Mucosa of descending colon (tissue), 3 donors: ENCODE results near the gene EHD3. TPM values are rescaled to one million over a fixed set of nuclear protein-coding genes. Genes with fewer than 3 reads are reported as not detected.

ENCODE experiments used
- ATAC-seq: fragments of 200-7000 bp; cut with Tn5 transposase; one replicate; pipeline ENCODE4 v1.9.1; 2020; ENCODE audit warnings: mild to moderate bottlenecking, moderate library complexity
- DNase-seq, 3 donors: peaks; one replicate each; pipeline ENCODE4 v3.0.0-alpha.2; 2020
- H3K36me3 ChIP-seq: fragments of 200-600 bp; one replicate; pipeline ENCODE4 v1.8.0; 2021; ENCODE audit warnings: low read depth, mild to moderate bottlenecking
- H3K4me1 ChIP-seq: fragments of 200-600 bp; one replicate; pipeline ENCODE4 v1.8.0; 2021; ENCODE audit warnings: low read depth, mild to moderate bottlenecking
- H3K4me3 ChIP-seq: fragments of 200-600 bp; one replicate; pipeline ENCODE4 v1.8.0; 2021; ENCODE audit warnings: mild to moderate bottlenecking
- H3K9me3 ChIP-seq: fragments of 200-600 bp; one replicate; pipeline ENCODE4 v1.8.0; 2021; ENCODE audit warnings: mild to moderate bottlenecking
- intact Hi-C, 2 donors: fragments of 100-400 bp; cut with DNase I in 1 of 2; cut with micrococcal nuclease in 1 of 2; formaldehyde crosslinking; loops; one replicate each; pipeline versions ENCODE4 v1.11.0 to v1.11.1; 2022; cut with DNase I, micrococcal nuclease
- total RNA-seq, 3 donors: library from RNA; stranded (reverse); fragmentation: NEBNext Ultra II Directional in 2 of 3; extraction: Animal tissue kit (Norgen Biotek cat#: 25700) in 2 of 3; gene quantifications; one replicate each; pipeline versions ENCODE4 v1.2.1 to v1.2.4, GENCODE V29; 2021 to 2023
- TF ChIP-seq, protein P1 (sequence below): fragments of 200-600 bp; IDR thresholded peaks from one replicate; pipeline ENCODE4 v1.8.0; 2022; ENCODE audit warnings: antibody characterized with exemption, mild to moderate bottlenecking
- donor health status: DM: no; HTN: no; CAD: no; lungs with moderate emphysema.
- donor health status: DM: no; HTN: no; CAD: no.
- donor health status: DM: no; HTN: yes; CAD: no.

The EHD3 gene
- total RNA-seq, 3 donors from 2014 or later: 0.87 to 4.4 (median 1.9) TPM

DNA sequence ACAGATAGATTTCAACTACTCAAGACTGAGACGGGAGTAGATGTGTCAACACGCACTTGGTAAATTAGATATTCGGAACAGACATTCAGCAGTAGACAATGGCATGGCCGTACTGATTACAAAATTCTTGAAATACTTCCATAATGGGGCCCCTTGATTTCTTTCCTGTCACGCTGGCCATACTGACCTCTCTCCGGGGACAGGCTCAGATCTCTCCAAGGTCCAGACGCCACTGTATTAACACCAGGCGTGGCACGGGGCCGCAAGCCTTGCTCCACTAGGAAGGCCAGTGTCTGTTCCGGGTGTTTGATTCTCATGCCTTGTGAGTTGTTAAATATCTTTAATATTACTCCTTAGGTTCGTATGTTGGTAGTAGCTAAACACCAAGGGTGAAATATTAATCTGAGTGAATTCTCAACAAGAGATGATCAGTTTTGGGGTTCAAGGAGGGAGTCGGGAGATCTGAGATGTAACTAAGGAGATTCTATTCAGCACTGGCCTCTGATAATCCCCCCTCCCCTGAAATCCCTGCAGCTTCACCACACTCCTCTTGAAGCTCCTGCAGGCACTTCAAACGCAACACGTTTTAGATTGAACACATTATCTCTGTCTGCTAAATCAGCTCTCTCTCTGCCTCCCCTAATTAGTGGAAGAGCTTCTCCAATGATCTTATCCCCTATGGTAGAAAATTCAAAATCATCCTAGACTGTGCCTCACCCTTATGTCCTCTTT, 2.2 kb upstream of the EHD3 start:
- intact Hi-C loops: no loop called here
- Histone ChIP-seq H3K4me3 (no peak overlapping the region), H3K9me3 (no peaks in the 10 kb centered on the region), H3K36me3 (no peaks in the 10 kb centered on the region), H3K4me1 (peaks cover 7% of the 10 kb centered on the region)
- TF ChIP-seq, protein P1, sequence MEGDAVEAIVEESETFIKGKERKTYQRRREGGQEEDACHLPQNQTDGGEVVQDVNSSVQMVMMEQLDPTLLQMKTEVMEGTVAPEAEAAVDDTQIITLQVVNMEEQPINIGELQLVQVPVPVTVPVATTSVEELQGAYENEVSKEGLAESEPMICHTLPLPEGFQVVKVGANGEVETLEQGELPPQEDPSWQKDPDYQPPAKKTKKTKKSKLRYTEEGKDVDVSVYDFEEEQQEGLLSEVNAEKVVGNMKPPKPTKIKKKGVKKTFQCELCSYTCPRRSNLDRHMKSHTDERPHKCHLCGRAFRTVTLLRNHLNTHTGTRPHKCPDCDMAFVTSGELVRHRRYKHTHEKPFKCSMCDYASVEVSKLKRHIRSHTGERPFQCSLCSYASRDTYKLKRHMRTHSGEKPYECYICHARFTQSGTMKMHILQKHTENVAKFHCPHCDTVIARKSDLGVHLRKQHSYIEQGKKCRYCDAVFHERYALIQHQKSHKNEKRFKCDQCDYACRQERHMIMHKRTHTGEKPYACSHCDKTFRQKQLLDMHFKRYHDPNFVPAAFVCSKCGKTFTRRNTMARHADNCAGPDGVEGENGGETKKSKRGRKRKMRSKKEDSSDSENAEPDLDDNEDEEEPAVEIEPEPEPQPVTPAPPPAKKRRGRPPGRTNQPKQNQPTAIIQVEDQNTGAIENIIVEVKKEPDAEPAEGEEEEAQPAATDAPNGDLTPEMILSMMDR: no peak
- no peak for DNase-seq
- ATAC-seq: no peak

DNA sequence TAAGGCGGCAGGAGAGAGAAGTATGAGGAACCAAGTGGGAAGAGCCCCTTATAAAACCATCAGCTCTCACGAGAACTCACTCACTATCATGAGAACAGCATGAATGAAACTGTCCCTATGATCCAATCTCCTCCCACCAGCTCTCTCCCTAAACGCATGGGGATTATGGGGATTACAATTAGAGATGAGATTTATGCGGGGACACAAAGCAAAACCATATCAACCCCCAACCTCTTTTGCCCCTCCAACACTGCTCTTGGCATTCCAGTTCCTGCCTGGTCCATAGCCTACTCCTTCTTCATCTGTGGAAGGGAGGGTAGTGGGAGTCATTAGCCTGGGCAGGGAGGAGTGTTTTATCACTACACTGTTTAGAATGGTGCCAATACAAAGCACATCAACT, 1.4 kb upstream of the EHD3 start:
- peaks cover 7% of the 10 kb centered on the region for H3K4me1 ChIP-seq
- intact Hi-C loops: no loop called here
- H3K9me3 ChIP-seq: no peaks in the 10 kb centered on the region
- no peak overlapping the region for H3K4me3 ChIP-seq
- no peaks in the 10 kb centered on the region for H3K36me3 ChIP-seq
- DNase-seq (no peak), ATAC-seq (no peak)
- TF ChIP-seq, protein P1: no peak

DNA sequence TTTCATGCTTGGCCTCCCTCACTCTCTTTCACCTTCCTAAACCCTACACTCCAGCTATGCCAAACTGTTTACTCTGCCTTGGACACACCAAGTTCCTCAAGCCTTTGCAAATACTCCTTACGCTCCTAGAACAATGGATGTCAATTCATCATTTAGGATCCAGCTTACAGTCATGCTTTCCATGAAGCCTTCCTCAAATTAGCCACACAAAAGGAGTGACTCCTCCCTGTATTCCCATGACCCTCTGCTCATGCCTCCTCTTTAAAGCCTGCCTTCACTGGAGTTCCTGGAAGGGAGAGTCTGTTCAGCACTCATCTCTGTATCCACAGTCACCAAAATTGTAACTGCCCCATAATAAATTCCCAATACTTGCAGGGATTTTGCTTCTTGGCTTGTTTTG, 721 bp upstream of the EHD3 start:
- H3K4me1 ChIP-seq: peaks cover 7% of the 10 kb centered on the region
- TF ChIP-seq, protein P1: no peak
- no peaks in the 10 kb centered on the region for H3K36me3 ChIP-seq
- H3K4me3 ChIP-seq: no peak overlapping the region
- DNase-seq (no peak), ATAC-seq (no peak)
- intact Hi-C loops: no loop called here
- H3K9me3 ChIP-seq: no peaks in the 10 kb centered on the region

DNA sequence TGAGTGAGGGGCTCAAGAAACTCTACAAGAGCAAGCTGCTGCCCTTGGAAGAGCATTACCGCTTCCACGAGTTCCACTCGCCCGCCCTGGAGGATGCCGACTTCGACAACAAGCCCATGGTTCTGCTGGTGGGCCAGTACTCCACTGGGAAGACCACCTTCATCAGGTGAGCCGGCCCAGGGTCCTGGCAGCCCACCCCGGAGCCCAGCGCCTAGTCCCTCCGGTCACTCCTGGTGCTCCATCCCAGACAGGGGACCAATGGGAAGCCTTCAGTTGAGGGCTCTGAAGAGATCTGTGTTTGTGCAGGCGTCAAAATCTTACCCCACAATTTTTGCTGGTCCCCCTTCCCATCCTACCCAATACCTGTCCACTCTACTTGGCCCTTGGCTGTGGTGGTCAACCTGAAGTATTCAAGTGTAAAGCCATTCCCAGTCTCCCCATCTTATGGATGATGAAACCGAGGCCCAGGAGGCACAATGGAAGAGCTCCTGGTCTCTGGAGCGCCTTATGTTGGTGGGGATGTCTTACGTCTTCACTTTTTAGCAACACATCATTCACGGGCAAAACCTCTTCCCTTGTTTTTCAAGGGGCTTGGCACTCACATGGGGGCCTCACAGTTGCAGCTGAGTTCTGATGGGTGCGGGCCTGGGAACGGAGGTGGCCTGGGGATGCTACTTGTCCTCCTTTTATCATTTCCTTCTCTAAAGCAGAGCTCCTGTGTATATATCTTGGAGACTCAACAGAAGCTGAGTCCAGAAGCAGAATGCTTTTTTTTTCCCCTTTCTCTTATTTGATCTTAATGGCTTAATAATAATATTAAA, 941 bp downstream of the EHD3 start:
- Histone ChIP-seq H3K4me3 (no peak overlapping the region), H3K9me3 (no peaks in the 10 kb centered on the region), H3K4me1 (peaks cover 7% of the 10 kb centered on the region), H3K36me3 (no peaks in the 10 kb centered on the region)
- no peak for DNase-seq
- TF ChIP-seq, protein P1: no peak
- intact Hi-C loops: no loop called here
- ATAC-seq: no peak

DNA sequence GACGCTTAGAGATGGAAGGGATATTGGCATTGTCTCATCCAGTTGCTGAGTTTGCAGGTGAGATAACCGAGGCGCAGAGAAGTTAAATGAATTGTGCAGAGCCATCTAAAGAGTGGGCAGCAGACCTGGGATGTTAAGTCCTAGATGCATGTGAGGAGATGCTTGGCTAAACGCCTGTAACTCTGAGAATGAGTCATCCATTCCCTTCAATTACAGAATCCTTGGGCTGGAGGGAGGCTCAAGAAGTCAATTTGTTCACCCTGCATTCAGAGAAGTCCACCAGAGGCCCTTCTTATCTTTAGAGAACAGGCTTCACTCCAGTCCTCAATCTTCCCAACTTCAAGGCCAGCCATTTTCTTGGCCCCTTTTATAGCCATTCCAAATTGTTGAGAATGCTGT, 1.6 kb downstream of the EHD3 start:
- intact Hi-C loops: no loop called here
- ATAC-seq (no peak), DNase-seq (no peak)
- Histone ChIP-seq H3K4me1 (peaks cover 7% of the 10 kb centered on the region), H3K36me3 (no peaks in the 10 kb centered on the region), H3K9me3 (no peaks in the 10 kb centered on the region), H3K4me3 (no peak overlapping the region)
- TF ChIP-seq, protein P1: no peak
